PC-3 (cell line): ENCODE data around the gene MSL3B.

Experiments
- CTCF ChIP-seq: fragments of 300-600 bp; sonication (generic); conservative IDR thresholded peaks from 2 replicates; pipeline ENCODE4 v1.5.1; 2017; ENCODE audit warnings: antibody characterized with exemption, low read depth, mild to moderate bottlenecking, low read length
- EZH2 ChIP-seq: fragments of 300-600 bp; sonication (generic); IDR thresholded peaks from one replicate; pipeline ENCODE4 v1.6.1; 2017; ENCODE audit warnings: antibody characterized with exemption, mild to moderate bottlenecking, low read length; ENCODE audit not compliant: unreplicated experiment

GRCh38 chr2:233915128-233915527 lies 46.9 kb upstream of the MSL3B start:
- TF ChIP-seq CTCF (peak; percentile 58), EZH2 (no peak)
